ENCODE measurements around the gene GRIK5. TPM values are rescaled to one million over a fixed set of nuclear protein-coding genes. Genes with fewer than 3 reads are reported as not detected.

The GRIK5 gene
- total RNA-seq, 2 experiments from 2014 or later, result 0.73 to 1.3 TPM

- Histone ChIP-seq H3K4me2 (ENCODE audit: low read length) (no peak overlapping the region), H3K9me2 (ENCODE audit: insufficient read depth, low read length) (no peaks in the 10 kb centered on the region), H3K27ac (ENCODE audit: low read depth, low read length, poor library complexity, severe bottlenecking) (no peak overlapping the region), H4K20me1 (ENCODE audit: insufficient read depth, low read length) (no peaks in the 10 kb centered on the region), H3K9me3 (ENCODE audit: low read length) (no peaks in the 10 kb centered on the region), H3K4me1 (ENCODE audit: insufficient read depth, low read length, poor library complexity, severe bottlenecking) (peaks cover 4% of the 10 kb centered on the region), H2AFZ (ENCODE audit: low read length) (no peak overlapping the region), H3K4me3 (ENCODE audit: low read depth, low read length, poor library complexity, severe bottlenecking) (no peak overlapping the region), H3K36me3 (ENCODE audit: insufficient read depth, low read length) (no peaks in the 10 kb centered on the region), H3K79me2 (ENCODE audit: insufficient read depth, low read depth, low read length) (no peaks in the 10 kb centered on the region)
- no peak for TF ChIP-seq CTCF (conservative IDR thresholded peaks at IDR 0.05; ENCODE audit: low read length)
- CTCF ChIA-PET (ENCODE audit: unreplicated experiment), result no interaction called here
- intact Hi-C loops (cut with micrococcal nuclease; ENCODE audit: unreplicated experiment), result loop anchor here (5.0 kb wide), 1 partner anchor 75 kb away; the partner anchor contains the start of gene RABAC1
- no TSS peak for BruUV-seq (replicated peaks)
- POLR2A ChIA-PET, result no interaction called here
- DNase-seq (ENCODE audit: low spot score), result no peak
Observed at GRCh38 chr19:42032431-42032830, 37.6 kb downstream of the GRIK5 start.

- ChIA-PET POLR2A (interaction anchor here (0.5 kb wide), 1 partner anchor 70 kb away, joined by 3 read pairs; no protein-coding TSS in a partner anchor), CTCF (ENCODE audit: unreplicated experiment) (no interaction called here)
- Histone ChIP-seq H3K4me3 (ENCODE audit: low read depth, low read length, poor library complexity, severe bottlenecking) (no peak overlapping the region), H3K36me3 (ENCODE audit: insufficient read depth, low read length) (no peaks in the 10 kb centered on the region), H4K20me1 (ENCODE audit: insufficient read depth, low read length) (no peaks in the 10 kb centered on the region), H3K27ac (ENCODE audit: low read depth, low read length, poor library complexity, severe bottlenecking) (no peak overlapping the region), H3K4me1 (ENCODE audit: insufficient read depth, low read length, poor library complexity, severe bottlenecking) (peaks cover 4% of the 10 kb centered on the region), H3K9me2 (ENCODE audit: insufficient read depth, low read length) (no peaks in the 10 kb centered on the region), H3K79me2 (ENCODE audit: insufficient read depth, low read depth, low read length) (no peaks in the 10 kb centered on the region), H3K9me3 (ENCODE audit: low read length) (no peaks in the 10 kb centered on the region), H2AFZ (ENCODE audit: low read length) (no peak overlapping the region), H3K4me2 (ENCODE audit: low read length) (no peak overlapping the region)
- intact Hi-C loops (cut with micrococcal nuclease; ENCODE audit: unreplicated experiment), result loop anchor here (5.0 kb wide), 1 partner anchor 74 kb away; the partner anchor contains the start of gene RABAC1
- no TSS peak for BruUV-seq (replicated peaks)
- no peak for TF ChIP-seq EZH2phosphoT487 (IDR thresholded peaks at IDR 0.05; ENCODE audit: borderline replicate concordance, low read depth, low read length)
- no peak for TF ChIP-seq CTCF (conservative IDR thresholded peaks at IDR 0.05; ENCODE audit: low read length)
- DNase-seq (ENCODE audit: low spot score), result no peak
Observed at GRCh38 chr19:42030645-42031440, 39.2 kb downstream of the GRIK5 start.

Measured in OCI-LY7 (cell line).